SK-N-SH (cell line): ENCODE results near the gene HIVEP2. TPM values are rescaled to one million over a fixed set of nuclear protein-coding genes. Genes with fewer than 3 reads are reported as not detected.

ENCODE experiments used
- CTCF ChIA-PET: fragments of 300-600, 350-600 bp; formaldehyde crosslinking; extraction: SDS; loops from one replicate; lab custom pipeline; 2021; lab: Yijun Ruan, JAX
- POLR2A ChIA-PET: fragments of 350-600 bp; sonication (Branson Sonifier 250); formaldehyde crosslinking; extraction: SDS; loops from one replicate; lab custom pipeline; 2020; ENCODE audit warnings: antibody characterized with exemption, inconsistent platforms; lab: Yijun Ruan, JAX
- DNase-seq: peaks from one replicate; pipeline ENCODE4 v3.0.0; 2012
- H2AFZ ChIP-seq: fragments of 200-600 bp; sonication (generic); 2 replicates; pipeline ENCODE4 v1.8.1; 2016; ENCODE audit warnings: antibody characterized with exemption, mild to moderate bottlenecking, low read depth
- H3F3A ChIP-seq: fragments of 200-600 bp; sonication (generic); replicated peaks from 2 replicates; pipeline ENCODE3; 2016; ENCODE audit warnings: antibody characterized with exemption, mild to moderate bottlenecking; ENCODE audit not compliant: insufficient read depth
- H3K27ac ChIP-seq, 2 experiments: fragments of 200-500 bp in 1 of 2; fragments of 200-600 bp in 1 of 2; sonication (Bioruptor generic) in 1 of 2; sonication (generic), shearing (Covaris generic) in 1 of 2; 2 replicates each; pipeline versions ENCODE4 v1.5.1 to v1.6.1; 2014 to 2016; ENCODE audit warnings: low read depth in 2 of 2, inconsistent platforms in 1 of 2, low read length in 1 of 2, mild to moderate bottlenecking in 1 of 2, mixed read lengths in 1 of 2
- H3K27me3 ChIP-seq: fragments of 200-600 bp; sonication (generic), shearing (Covaris generic); 2 replicates; pipeline ENCODE4 v1.6.1; 2016; ENCODE audit warnings: mixed run types; ENCODE audit not compliant: insufficient read depth
- H3K36me3 ChIP-seq, 2 experiments: fragments of 200-500 bp in 1 of 2; fragments of 200-600 bp in 1 of 2; sonication (Bioruptor generic) in 1 of 2; sonication (generic) in 1 of 2; replicated peaks in 1 of 2; 2 replicates each; pipeline versions ENCODE3 to v1.5.1; 2014 to 2016; ENCODE audit warnings: low read length in 1 of 2, mild to moderate bottlenecking in 1 of 2; ENCODE audit not compliant: insufficient read depth in 2 of 2, control insufficient read depth in 1 of 2
- H3K4me1 ChIP-seq, 2 experiments: fragments of 200-500 bp in 1 of 2; fragments of 200-600 bp in 1 of 2; sonication (Bioruptor generic) in 1 of 2; sonication (generic), shearing (Covaris generic) in 1 of 2; 2 replicates each; pipeline versions ENCODE4 v1.5.1 to v1.6.1; 2014 to 2016; ENCODE audit warnings: low read depth in 1 of 2, low read length in 1 of 2, mixed run types in 1 of 2; ENCODE audit not compliant: insufficient read depth in 2 of 2, control insufficient read depth in 1 of 2
- H3K4me2 ChIP-seq: fragments of 200-600 bp; sonication (generic), shearing (Covaris generic); 2 replicates; pipeline ENCODE4 v1.6.1; 2017; ENCODE audit warnings: mixed run types
- H3K4me3 ChIP-seq, 2 experiments: fragments of 200-500 bp in 1 of 2; fragments of 200-600 bp in 1 of 2; sonication (Bioruptor generic) in 1 of 2; sonication (generic), shearing (Covaris generic) in 1 of 2; 2 replicates each; pipeline versions ENCODE4 v1.5.1 to v1.8.1; 2014 to 2016; ENCODE audit warnings: low read depth in 2 of 2, inconsistent platforms in 1 of 2, low read length in 1 of 2, mild to moderate bottlenecking in 1 of 2, mixed read lengths in 1 of 2, moderate library complexity in 1 of 2
- H3K79me2 ChIP-seq: fragments of 200-600 bp; sonication (generic); 2 replicates; pipeline ENCODE4 v1.8.1; 2017; ENCODE audit warnings: mild to moderate bottlenecking; ENCODE audit not compliant: insufficient read depth
- H3K9ac ChIP-seq: fragments of 200-600 bp; sonication (generic); 2 replicates; pipeline ENCODE4 v1.6.1; 2017; ENCODE audit warnings: mixed run types
- H3K9me2 ChIP-seq: fragments of 200-600 bp; sonication (generic); 2 replicates; pipeline ENCODE4 v1.6.1; 2017; ENCODE audit warnings: mixed run types
- H3K9me3 ChIP-seq: fragments of 200-600 bp; sonication (generic); 2 replicates; pipeline ENCODE4 v1.6.1; 2017; ENCODE audit warnings: mixed run types, mild to moderate bottlenecking, moderate library complexity
- H4K20me1 ChIP-seq: fragments of 200-600 bp; sonication (generic); 2 replicates; pipeline ENCODE4 v1.6.1; 2017; ENCODE audit warnings: mild to moderate bottlenecking, mixed run types; ENCODE audit not compliant: insufficient read depth
- ELF1 ChIP-seq: IDR thresholded peaks from 2 replicates; pipeline ENCODE4 v1.4.0; 2012
- FOSL2 ChIP-seq: IDR thresholded peaks from 2 replicates; pipeline ENCODE4 v1.4.0; 2012; ENCODE audit warnings: low read depth, mild to moderate bottlenecking, moderate library complexity, borderline replicate concordance
- FOXM1 ChIP-seq: IDR thresholded peaks from 2 replicates; pipeline ENCODE4 v1.4.0; 2012; ENCODE audit warnings: low read depth, mild to moderate bottlenecking
- GATA2 ChIP-seq: sonication (generic); formaldehyde crosslinking; IDR thresholded peaks from 2 replicates; pipeline ENCODE4 v1.5.0; 2020; ENCODE audit warnings: mild to moderate bottlenecking, missing genetic modification reagents
- IRF3 ChIP-seq: fragments of 150-350 bp; IDR thresholded peaks from 2 replicates; pipeline ENCODE4 v1.6.1; 2016; ENCODE audit warnings: mild to moderate bottlenecking, low read depth, low read length
- JUND ChIP-seq: IDR thresholded peaks from 2 replicates; pipeline ENCODE4 v1.4.0; 2012
- NRF1 ChIP-seq: IDR thresholded peaks from 2 replicates; pipeline ENCODE4 v1.6.1; 2012; ENCODE audit warnings: low read depth, mild to moderate bottlenecking, low read length
- POLR2AphosphoS5 ChIP-seq: IDR thresholded peaks from 2 replicates; pipeline ENCODE4 v1.6.1; 2012; ENCODE audit warnings: low read depth, low read length
- RAD21 ChIP-seq: IDR thresholded peaks from 2 replicates; pipeline ENCODE4 v1.6.1; 2012; ENCODE audit warnings: mild to moderate bottlenecking, low read length
- SIN3A ChIP-seq: IDR thresholded peaks from 2 replicates; pipeline ENCODE4 v1.6.1; 2012; ENCODE audit warnings: low read depth, mild to moderate bottlenecking, low read length, moderate library complexity, borderline replicate concordance
- TEAD4 ChIP-seq: IDR thresholded peaks from 2 replicates; pipeline ENCODE4 v1.4.0; 2012; ENCODE audit warnings: mild to moderate bottlenecking, borderline replicate concordance; ENCODE audit not compliant: insufficient read depth
- WGBS: methylation state at CpG from one replicate; pipeline ENCODE4 v1.1.6; 2017; ENCODE audit warnings: low lambda C conversion rate; 5-methylcytosine and 5-hydroxymethylcytosine counted together
- polyA plus RNA-seq, 3 experiments: library from polyadenylated mRNA; depleted of rRNA; stranded (reverse); fragments of >200 nt; gene quantifications; 2 replicates each; pipeline ENCODE4 v1.2.3, GENCODE V29; 2012
- TF ChIP-seq, protein P1 (sequence below): IDR thresholded peaks from 2 replicates; pipeline ENCODE4; 2012

Gene HIVEP2
- polyA plus RNA-seq, 1 of the 3 experiments (the other 2 are of a cell fraction), result 2.5 TPM

DNA sequence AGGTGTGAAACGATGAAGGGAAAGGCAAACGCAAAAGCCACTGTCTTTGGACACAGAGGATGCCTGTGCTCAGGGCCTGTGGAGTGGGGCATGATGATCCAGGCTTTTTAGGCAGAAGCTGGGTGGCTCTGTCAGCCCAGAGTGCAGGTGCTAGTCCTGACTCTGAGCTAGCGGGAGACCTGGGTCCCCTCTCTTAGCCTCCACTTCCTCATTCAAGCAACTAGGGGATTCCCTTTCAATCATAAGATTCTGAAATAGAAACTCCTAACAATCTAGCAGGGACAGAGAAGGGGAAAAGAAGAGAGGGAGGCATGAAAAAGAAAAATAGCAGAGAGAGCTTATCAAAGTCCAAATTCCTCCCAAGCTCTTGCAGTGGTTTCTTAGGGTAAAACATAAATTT, 7.6 kb upstream of the HIVEP2 start:
- POLR2A ChIA-PET, result no interaction called here
- Histone ChIP-seq H3K36me3 (no peaks in the 10 kb centered on the region), H4K20me1 (no peaks in the 10 kb centered on the region), H3K4me1 (peaks cover 0 to 5% of the 10 kb centered on the region in 2 experiments; a peak in 2 of 4 replicates), H3K9ac (no peak overlapping the region), H3K79me2 (no peaks in the 10 kb centered on the region), H3K4me3 (no peak overlapping the region), H3K27me3 (no peaks in the 10 kb centered on the region), H3K9me3 (no peaks in the 10 kb centered on the region), H3K27ac (no peak overlapping the region), H3K9me2 (no peaks in the 10 kb centered on the region), H3K4me2 (no peak overlapping the region), H2AFZ (no peak overlapping the region), H3F3A (peaks cover 4% of the 10 kb centered on the region)
- WGBS, result 97% methylated on average over 3 of the region's 3 CpGs
- no peak for DNase-seq
- TF ChIP-seq, protein P1, sequence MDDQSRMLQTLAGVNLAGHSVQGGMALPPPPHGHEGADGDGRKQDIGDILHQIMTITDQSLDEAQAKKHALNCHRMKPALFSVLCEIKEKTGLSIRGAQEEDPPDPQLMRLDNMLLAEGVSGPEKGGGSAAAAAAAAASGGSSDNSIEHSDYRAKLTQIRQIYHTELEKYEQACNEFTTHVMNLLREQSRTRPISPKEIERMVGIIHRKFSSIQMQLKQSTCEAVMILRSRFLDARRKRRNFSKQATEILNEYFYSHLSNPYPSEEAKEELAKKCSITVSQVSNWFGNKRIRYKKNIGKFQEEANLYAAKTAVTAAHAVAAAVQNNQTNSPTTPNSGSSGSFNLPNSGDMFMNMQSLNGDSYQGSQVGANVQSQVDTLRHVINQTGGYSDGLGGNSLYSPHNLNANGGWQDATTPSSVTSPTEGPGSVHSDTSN, result no peak
- no peak for TF ChIP-seq POLR2AphosphoS5
- TF ChIP-seq RAD21, result no peak
- no peak for TF ChIP-seq IRF3
- no peak for TF ChIP-seq FOXM1
- TF ChIP-seq TEAD4, result no peak
- no peak for TF ChIP-seq NRF1
- TF ChIP-seq ELF1, result no peak
- no peak for TF ChIP-seq SIN3A
- TF ChIP-seq JUND, result no peak
- CTCF ChIA-PET, result interaction anchor here (1.1 kb wide), 2 partner anchors 304 to 478 kb away, joined by 3 read pairs; no protein-coding TSS in a partner anchor

DNA sequence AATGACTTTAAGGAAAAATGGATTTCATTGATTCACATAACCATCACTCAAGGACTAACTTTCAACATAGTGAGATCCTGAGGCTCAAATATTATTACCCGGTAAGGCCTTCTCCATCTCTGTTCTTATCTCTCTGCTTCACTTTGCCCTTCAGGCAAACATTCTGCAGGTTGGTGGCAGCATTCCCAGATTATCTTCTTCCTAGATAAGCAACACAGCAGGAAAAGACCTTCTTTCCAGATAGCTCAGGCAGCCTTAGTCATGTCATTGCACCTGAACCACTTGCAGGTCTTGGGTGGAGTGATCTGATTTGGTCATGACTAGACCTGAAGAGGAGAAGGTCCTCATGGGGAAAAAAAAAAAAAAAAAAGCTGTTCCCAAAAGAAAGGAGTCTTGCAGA, 5.3 kb upstream of the HIVEP2 start:
- Histone ChIP-seq H4K20me1 (no peaks in the 10 kb centered on the region), H3K4me2 (no peak overlapping the region), H2AFZ (no peak overlapping the region), H3K9me2 (no peaks in the 10 kb centered on the region), H3F3A (peaks cover 4% of the 10 kb centered on the region), H3K27ac (no peak overlapping the region), H3K79me2 (peaks cover 7% of the 10 kb centered on the region; the same call in 1 of the 2 replicates), H3K27me3 (no peaks in the 10 kb centered on the region), H3K4me1 (peaks cover 0 to 5% of the 10 kb centered on the region in 2 experiments; a peak in 2 of 4 replicates), H3K9me3 (no peaks in the 10 kb centered on the region), H3K4me3 (no peak overlapping the region), H3K9ac (no peak overlapping the region), H3K36me3 (no peaks in the 10 kb centered on the region)
- 76% methylated on average over 1 of the region's 1 CpG for WGBS
- ChIA-PET POLR2A (no interaction called here), CTCF (no interaction called here)
- no peak for TF ChIP-seq FOSL2
- 0 out of 2 replicates have a peak, but pooled peaks have one; percentile 12 for TF ChIP-seq GATA2 (CRISPR knock-in tag)
- no peak for DNase-seq
